CD4-positive, alpha-beta memory T cell (primary cell): ENCODE results near the gene CFAP54. TPM values are rescaled to one million over a fixed set of nuclear protein-coding genes. Genes with fewer than 3 reads are reported as not detected.
"Not testable (repeated sequence)": the region's sequence is repeated elsewhere in the genome, so short reads cannot be mapped to it uniquely, and the experiment has no call there.

Experiments
- CTCF ChIA-PET: fragments of 350-600 bp; sonication (Branson Sonifier 250); formaldehyde crosslinking; loops from one replicate; lab custom pipeline; 2021; ENCODE audit warnings: inconsistent platforms; ENCODE audit not compliant: partially characterized antibody; lab: Charles Lee
- POLR2A ChIA-PET: fragments of 350-600 bp; sonication (Branson Sonifier 250); formaldehyde crosslinking; loops from one replicate; lab custom pipeline; 2021; ENCODE audit not compliant: partially characterized antibody; lab: Charles Lee
- DNase-seq, 5 donors: peaks; one replicate each; pipeline versions ENCODE4 v3.0.0 to v3.0.0-alpha.2; 2020 to 2022; ENCODE audit warnings: mixed read lengths in 1 of 5
- H3K27ac ChIP-seq: one replicate; pipeline ENCODE4 v1.7.0; 2013; ENCODE audit warnings: low read depth, low read length
- H3K27me3 ChIP-seq: 2 replicates; pipeline ENCODE4 v1.7.0; 2013; ENCODE audit warnings: mild to moderate bottlenecking, low read length, moderate library complexity; ENCODE audit not compliant: insufficient read depth
- H3K36me3 ChIP-seq: 2 replicates; pipeline ENCODE4 v1.7.0; 2013; ENCODE audit warnings: mild to moderate bottlenecking, low read length, moderate library complexity; ENCODE audit not compliant: insufficient read depth
- H3K4me1 ChIP-seq: 2 replicates; pipeline ENCODE4 v1.7.0; 2013; ENCODE audit warnings: mild to moderate bottlenecking, low read length, moderate library complexity; ENCODE audit not compliant: insufficient read depth
- H3K4me3 ChIP-seq, 2 donors: one replicate each; pipeline ENCODE4 v1.7.0; 2013; ENCODE audit warnings: low read length in 2 of 2, mild to moderate bottlenecking in 1 of 2
- H3K9me3 ChIP-seq, 2 donors: one replicate each; pipeline ENCODE4 v1.7.0; 2013; ENCODE audit warnings: low read length in 2 of 2, control low read depth in 1 of 2; ENCODE audit not compliant: control insufficient read depth in 1 of 2
- H3K27ac Mint-ChIP-seq, 7 donors: one replicate each; pipeline ENCODE4 v1.8.0; 2020 to 2021; ENCODE audit warnings: mixed read lengths in 7 of 7, mild to moderate bottlenecking in 6 of 7, inconsistent platforms in 3 of 7, moderate library complexity in 3 of 7
- H3K27me3 Mint-ChIP-seq, 2 donors: one replicate each; pipeline ENCODE4 v1.8.0; 2020 to 2021; ENCODE audit warnings: mixed read lengths in 2 of 2
- H3K36me3 Mint-ChIP-seq, 2 donors: one replicate each; pipeline ENCODE4 v1.8.0; 2020 to 2021; ENCODE audit warnings: mixed read lengths in 2 of 2, inconsistent platforms in 1 of 2, mild to moderate bottlenecking in 1 of 2
- H3K4me1 Mint-ChIP-seq, 4 donors: one replicate each; pipeline ENCODE4 v1.8.0; 2020 to 2021; ENCODE audit warnings: mixed read lengths in 4 of 4, mild to moderate bottlenecking in 1 of 4
- H3K4me3 Mint-ChIP-seq, 8 donors: one replicate each; pipeline ENCODE4 v1.8.0; 2020 to 2021; ENCODE audit warnings: mixed read lengths in 8 of 8, mild to moderate bottlenecking in 7 of 8, moderate library complexity in 6 of 8, inconsistent platforms in 3 of 8
- H3K9me3 Mint-ChIP-seq, 8 donors: one replicate each; pipeline ENCODE4 v1.8.0; 2020 to 2021; ENCODE audit warnings: mixed read lengths in 8 of 8, mild to moderate bottlenecking in 5 of 8, inconsistent platforms in 3 of 8, moderate library complexity in 1 of 8
- intact Hi-C: fragments of 100-400 bp; cut with micrococcal nuclease; formaldehyde crosslinking; loops from one replicate; pipeline ENCODE4 v1.15.1; 2023
- polyA plus RNA-seq, 2 donors: library from polyadenylated mRNA; unstranded; fragments of 300-500 nt; fragmentation: Illumina TruSeq; gene quantifications; one replicate each; pipeline ENCODE4 v1.2.3, GENCODE V29; 2021
- total RNA-seq, 2 experiments: library from RNA; stranded (reverse); gene quantifications; one replicate each; pipeline ENCODE4 v1.2.3, GENCODE V29; 2021

CFAP54 gene
- total and polyA plus RNA-seq, 4 experiments from 2014 or later = 0.37 to 1.1 (median 0.69) TPM

- H3K27me3 Mint-ChIP-seq = no peaks in the 10 kb centered on the region
- no peak for DNase-seq
- no peaks in the 10 kb centered on the region for H3K27me3 ChIP-seq
- no peak overlapping the region for H3K27ac ChIP-seq
- ChIA-PET POLR2A (interaction anchor here (1.2 kb wide), 1 partner anchor 42 kb away, joined by 4 read pairs; no protein-coding TSS in a partner anchor), CTCF (interaction anchor here (1.1 to 10.4 kb wide), 6 partner anchors 8 to 272 kb away, joined by 3 to 180 read pairs (median 14); partner anchors contain the start of gene CDK17)
- no peaks in the 10 kb centered on the region for H3K36me3 ChIP-seq
- H3K36me3 Mint-ChIP-seq = peaks cover 0 to 2% of the 10 kb centered on the region in 2 donors
- peaks cover 22% of the 10 kb centered on the region for H3K4me1 ChIP-seq
- H3K4me3 ChIP-seq = no peak overlapping the region
- no peaks in the 10 kb centered on the region for H3K9me3 ChIP-seq
- peak overlapping the region in 6 of 7 donors; percentile 3 to 77 (median 62) for H3K27ac Mint-ChIP-seq
- H3K4me3 Mint-ChIP-seq = no peak overlapping the region
- intact Hi-C loops = loop anchor here (2.0 to 5.0 kb wide), 3 partner anchors 55 to 453 kb away; partner anchors contain the start of gene LTA4H
- peaks cover 19 to 35% (median 27%) of the 10 kb centered on the region in 4 donors for H3K4me1 Mint-ChIP-seq
- peaks cover 0 to 3% (median 0%) of the 10 kb centered on the region in 8 donors for H3K9me3 Mint-ChIP-seq
These were observed 1.7 kb upstream of the CFAP54 start for GRCh38 chr12:96487634-96488033.

GRCh38 chr12:96493106-96493505, 3.7 kb downstream of the CFAP54 start:
- CTCF ChIA-PET = interaction anchor here (10.4 kb wide), 1 partner anchor 23 kb away, joined by 180 read pairs; no protein-coding TSS in a partner anchor
- Histone ChIP-seq H3K27me3 (no peaks in the 10 kb centered on the region), H3K4me3 (no peak overlapping the region), H3K27ac (no peak overlapping the region), H3K4me1 (peaks cover 28% of the 10 kb centered on the region), H3K9me3 (no peaks in the 10 kb centered on the region), H3K36me3 (no peaks in the 10 kb centered on the region)
- Mint-ChIP-seq H3K27ac (peak overlapping the region in 2 of 7 donors; percentile 6 to 28), H3K4me1 (peaks cover 17 to 45% (median 26%) of the 10 kb centered on the region in 4 donors), H3K36me3 (peaks cover 2 to 3% of the 10 kb centered on the region in 2 donors), H3K4me3 (no peak overlapping the region), H3K27me3 (no peaks in the 10 kb centered on the region), H3K9me3 (peaks cover 0 to 4% (median 0%) of the 10 kb centered on the region in 8 donors)
- POLR2A ChIA-PET = interaction anchor here (6.2 kb wide), 1 partner anchor 9 kb away, joined by 38 read pairs; no protein-coding TSS in a partner anchor
- intact Hi-C loops = no loop called here
- no peak for DNase-seq

- H3K27me3 ChIP-seq, H3K27ac Mint-ChIP-seq, H3K9me3 ChIP-seq, DNase-seq, intact Hi-C loops, H3K9me3 Mint-ChIP-seq, H3K27me3 Mint-ChIP-seq, H3K36me3 Mint-ChIP-seq, H3K27ac ChIP-seq, H3K4me3 ChIP-seq, H3K36me3 ChIP-seq: not testable (repeated sequence)
- H3K4me1 Mint-ChIP-seq = peaks cover 17 to 42% (median 28%) of the 10 kb centered on the region in 4 donors
- CTCF ChIA-PET = interaction anchor here (1.9 to 10.4 kb wide), 2 partner anchors 22 to 93 kb away, joined by 6 to 180 read pairs; partner anchors contain the start of gene CDK17
- peaks cover 24% of the 10 kb centered on the region for H3K4me1 ChIP-seq
- POLR2A ChIA-PET = interaction anchor here (6.2 kb wide), 1 partner anchor 8 kb away, joined by 38 read pairs; no protein-coding TSS in a partner anchor
- H3K4me3 Mint-ChIP-seq = peak overlapping the region in 3 of 8 donors; percentile 5 to 59 (median 45)
These were observed 4.8 kb downstream of the CFAP54 start for GRCh38 chr12:96494154-96494553.

GRCh38 chr12:96495155-96495554, 5.8 kb downstream of the CFAP54 start:
- no peaks in the 10 kb centered on the region for H3K27me3 ChIP-seq
- peak overlapping the region in 4 of 8 donors; percentile 7 to 70 (median 37) for H3K4me3 Mint-ChIP-seq

GRCh38 chr12:96495841-96496545, 6.6 kb downstream of the CFAP54 start:
- Mint-ChIP-seq H3K9me3 (peaks cover 0 to 4% (median 0%) of the 10 kb centered on the region in 8 donors), H3K4me3 (peak overlapping the region; percentile 20 to 80 (median 64)), H3K27ac (peak overlapping the region in 4 of 7 donors; percentile 64 to 79 (median 72)), H3K4me1 (peaks cover 25 to 44% (median 35%) of the 10 kb centered on the region in 4 donors), H3K36me3 (peaks cover 0 to 3% of the 10 kb centered on the region in 2 donors), H3K27me3 (no peaks in the 10 kb centered on the region)
- no peaks in the 10 kb centered on the region for H3K27me3 ChIP-seq
- H3K4me3 ChIP-seq = no peak overlapping the region
- no peaks in the 10 kb centered on the region for H3K36me3 ChIP-seq
- H3K27ac ChIP-seq = no peak overlapping the region
- CTCF ChIA-PET = interaction anchor here (1.1 to 3.8 kb wide), 4 partner anchors 9 to 436 kb away, joined by 3 to 19 read pairs (median 4); no protein-coding TSS in a partner anchor
- POLR2A ChIA-PET = interaction anchor here (0.7 to 1.6 kb wide), 4 partner anchors 8 to 51 kb away, joined by 3 to 6 read pairs (median 3); no protein-coding TSS in a partner anchor
- intact Hi-C loops = no loop called here
- peak in 1 of 5 donors; percentile 26 for DNase-seq
- no peaks in the 10 kb centered on the region for H3K9me3 ChIP-seq
- peaks cover 33% of the 10 kb centered on the region for H3K4me1 ChIP-seq

More at GRCh38 chr12:96495155-96495554, 5.8 kb downstream of the CFAP54 start:
- Mint-ChIP-seq H3K36me3 (peaks cover 0 to 3% of the 10 kb centered on the region in 2 donors), H3K9me3 (peaks cover 0 to 4% (median 0%) of the 10 kb centered on the region in 8 donors), H3K27ac (peak overlapping the region in 4 of 7 donors; percentile 48 to 83 (median 54)), H3K4me1 (peaks cover 18 to 37% (median 28%) of the 10 kb centered on the region in 4 donors), H3K27me3 (no peaks in the 10 kb centered on the region)
- POLR2A ChIA-PET = interaction anchor here (1.0 to 1.1 kb wide), 2 partner anchors 9 to 21 kb away, joined by 3 read pairs; no protein-coding TSS in a partner anchor
- Histone ChIP-seq H3K27ac (no peak overlapping the region), H3K4me3 (no peak overlapping the region), H3K9me3 (no peaks in the 10 kb centered on the region), H3K36me3 (no peaks in the 10 kb centered on the region), H3K4me1 (peaks cover 25% of the 10 kb centered on the region)
- CTCF ChIA-PET = interaction anchor here (1.1 to 3.8 kb wide), 4 partner anchors 8 to 435 kb away, joined by 3 to 19 read pairs (median 6); partner anchors contain the start of gene CDK17
- intact Hi-C loops = no loop called here
- DNase-seq = no peak

- no peaks in the 10 kb centered on the region for H3K9me3 ChIP-seq
- no peak for DNase-seq
- intact Hi-C loops = no loop called here
- peaks cover 0 to 4% (median 0%) of the 10 kb centered on the region in 8 donors for H3K9me3 Mint-ChIP-seq
- H3K27me3 ChIP-seq = no peaks in the 10 kb centered on the region
- no peak overlapping the region for H3K27ac ChIP-seq
- H3K27me3 Mint-ChIP-seq = no peaks in the 10 kb centered on the region
- peaks cover 43% of the 10 kb centered on the region for H3K4me1 ChIP-seq
- ChIA-PET POLR2A (interaction anchor here (1.0 to 1.6 kb wide), 3 partner anchors 52 to 301 kb away, joined by 3 to 6 read pairs (median 4); no protein-coding TSS in a partner anchor), CTCF (interaction anchor here (0.9 to 3.8 kb wide), 6 partner anchors 7 to 282 kb away, joined by 3 to 19 read pairs (median 4); partner anchors contain the start of genes CDK17 and CFAP54)
- H3K27ac Mint-ChIP-seq = peak overlapping the region in 4 of 7 donors; percentile 2 to 64 (median 32)
- peaks cover 34 to 54% (median 44%) of the 10 kb centered on the region in 4 donors for H3K4me1 Mint-ChIP-seq
- H3K36me3 ChIP-seq = no peaks in the 10 kb centered on the region
- H3K4me3 ChIP-seq = no peak overlapping the region
- peak overlapping the region in 3 of 8 donors; percentile 9 to 16 (median 11) for H3K4me3 Mint-ChIP-seq
- H3K36me3 Mint-ChIP-seq = peaks cover 0 to 3% of the 10 kb centered on the region in 2 donors
These were observed 7.6 kb downstream of the CFAP54 start for GRCh38 chr12:96496944-96497343.
